ENCODE data around the gene MED12L.
"Not testable (repeated sequence)": the region's sequence is repeated elsewhere in the genome, so short reads cannot be mapped to it uniquely, and the experiment has no call there.

The MED12L gene, protein sequence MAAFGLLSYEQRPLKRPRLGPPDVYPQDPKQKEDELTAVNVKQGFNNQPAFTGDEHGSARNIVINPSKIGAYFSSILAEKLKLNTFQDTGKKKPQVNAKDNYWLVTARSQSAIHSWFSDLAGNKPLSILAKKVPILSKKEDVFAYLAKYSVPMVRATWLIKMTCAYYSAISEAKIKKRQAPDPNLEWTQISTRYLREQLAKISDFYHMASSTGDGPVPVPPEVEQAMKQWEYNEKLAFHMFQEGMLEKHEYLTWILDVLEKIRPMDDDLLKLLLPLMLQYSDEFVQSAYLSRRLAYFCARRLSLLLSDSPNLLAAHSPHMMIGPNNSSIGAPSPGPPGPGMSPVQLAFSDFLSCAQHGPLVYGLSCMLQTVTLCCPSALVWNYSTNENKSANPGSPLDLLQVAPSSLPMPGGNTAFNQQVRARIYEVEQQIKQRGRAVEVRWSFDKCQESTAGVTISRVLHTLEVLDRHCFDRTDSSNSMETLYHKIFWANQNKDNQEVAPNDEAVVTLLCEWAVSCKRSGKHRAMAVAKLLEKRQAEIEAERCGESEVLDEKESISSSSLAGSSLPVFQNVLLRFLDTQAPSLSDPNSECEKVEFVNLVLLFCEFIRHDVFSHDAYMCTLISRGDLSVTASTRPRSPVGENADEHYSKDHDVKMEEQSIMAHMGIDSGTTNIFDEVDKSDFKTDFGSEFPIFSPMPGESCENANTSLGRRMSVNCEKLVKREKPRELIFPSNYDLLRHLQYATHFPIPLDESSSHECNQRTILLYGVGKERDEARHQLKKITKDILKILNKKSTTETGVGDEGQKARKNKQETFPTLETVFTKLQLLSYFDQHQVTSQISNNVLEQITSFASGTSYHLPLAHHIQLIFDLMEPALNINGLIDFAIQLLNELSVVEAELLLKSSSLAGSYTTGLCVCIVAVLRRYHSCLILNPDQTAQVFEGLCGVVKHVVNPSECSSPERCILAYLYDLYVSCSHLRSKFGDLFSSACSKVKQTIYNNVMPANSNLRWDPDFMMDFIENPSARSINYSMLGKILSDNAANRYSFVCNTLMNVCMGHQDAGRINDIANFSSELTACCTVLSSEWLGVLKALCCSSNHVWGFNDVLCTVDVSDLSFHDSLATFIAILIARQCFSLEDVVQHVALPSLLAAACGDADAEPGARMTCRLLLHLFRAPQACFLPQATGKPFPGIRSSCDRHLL (N-terminal part only)

DNA sequence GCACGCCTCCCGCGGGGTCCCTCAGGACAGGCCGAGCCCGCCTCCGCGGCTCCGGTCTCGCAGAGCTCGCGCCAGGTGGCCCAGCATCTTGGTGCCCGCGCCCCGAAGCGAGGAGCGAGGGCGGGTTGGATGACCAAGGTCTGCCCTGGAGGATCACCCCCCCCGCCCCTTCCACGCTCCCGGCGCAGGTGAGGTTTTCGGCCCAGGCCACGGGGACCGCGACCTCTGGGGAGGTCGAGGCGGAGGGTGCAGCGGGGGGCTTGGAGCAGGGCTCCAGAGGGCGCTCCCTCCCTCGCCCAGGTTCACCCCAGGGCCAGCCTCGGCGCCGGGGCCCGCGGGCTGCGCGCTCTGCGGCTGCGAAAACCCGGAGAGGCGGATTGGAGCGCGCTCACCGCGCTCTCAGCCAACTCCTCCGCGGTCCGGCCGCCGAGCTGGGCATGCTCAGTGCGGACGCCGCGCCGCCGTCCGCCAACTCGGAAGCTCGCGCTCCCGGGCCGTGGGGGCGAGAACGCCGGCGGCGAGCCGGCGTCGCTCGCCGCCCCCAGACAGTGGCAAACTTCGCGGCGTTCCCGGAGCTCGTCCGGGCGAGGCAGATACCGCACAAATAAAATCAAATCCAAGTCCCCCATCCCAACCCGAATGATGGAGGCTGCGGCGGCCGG lies at the start of gene MED12L:
Gene MED12L (plus strand): TSS at position 438 of the 662 bp plus-strand sequence. CDS start 1,263 bp downstream, outside the sequence.
- peak; percentile 61 for DNase-seq (ENCODE audit: low spot score)

DNA sequence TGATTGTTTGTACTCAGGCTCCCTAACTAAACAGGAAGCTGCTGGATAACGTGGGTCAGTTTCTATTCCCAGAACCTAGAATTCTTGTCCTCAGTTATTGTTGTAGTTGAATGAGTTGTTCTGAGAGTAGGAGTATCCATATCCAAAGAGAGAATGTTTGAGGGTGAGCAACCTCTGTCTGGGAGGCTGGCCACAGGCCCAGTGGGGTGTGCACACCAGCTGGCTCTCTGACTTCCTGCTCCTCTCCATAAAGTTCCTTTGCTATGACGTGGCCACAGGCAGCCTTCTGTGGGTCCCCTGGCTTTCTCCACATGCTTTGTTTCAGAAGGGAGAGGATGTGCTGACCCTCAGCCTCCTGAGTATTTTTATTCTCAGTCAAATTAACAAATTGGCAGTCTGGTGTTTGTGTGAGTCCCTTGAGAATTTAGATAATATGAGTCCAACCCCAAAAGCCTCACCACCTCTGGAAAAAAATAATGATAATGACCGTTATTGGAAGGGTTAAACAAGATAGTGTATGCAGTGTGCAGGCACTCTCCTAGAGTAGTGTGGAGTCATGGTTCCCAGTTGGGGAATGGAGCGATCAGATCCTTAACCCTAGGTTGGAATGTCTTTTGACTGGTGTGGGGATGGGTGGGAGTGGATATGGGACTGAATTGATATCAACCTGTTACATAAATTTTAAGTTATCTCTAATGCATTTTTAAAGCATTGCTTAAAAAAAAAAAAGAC lies 47.6 kb upstream of the MED12L start:
- DNase-seq (ENCODE audit: low spot score), result no peak

DNA sequence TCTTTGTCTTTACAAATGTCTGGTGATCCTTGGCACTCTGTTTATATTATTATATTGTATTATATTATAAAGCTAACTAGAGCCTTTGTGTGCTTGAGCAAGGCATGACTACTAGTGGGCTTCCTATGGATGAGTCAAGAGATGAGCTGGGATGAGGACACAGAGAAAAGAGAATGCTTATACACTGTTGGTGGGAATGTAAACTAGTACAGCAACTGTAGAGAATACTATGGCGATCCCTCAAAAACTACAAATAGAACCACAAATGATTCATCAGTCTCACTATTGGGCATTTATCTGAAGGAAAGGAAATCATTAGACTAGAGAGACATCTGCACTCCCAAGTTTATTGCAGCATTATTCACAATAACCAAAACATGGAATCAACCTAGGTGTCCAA lies 40.8 kb upstream of the MED12L start:
- no peak for DNase-seq (ENCODE audit: low spot score)

DNA sequence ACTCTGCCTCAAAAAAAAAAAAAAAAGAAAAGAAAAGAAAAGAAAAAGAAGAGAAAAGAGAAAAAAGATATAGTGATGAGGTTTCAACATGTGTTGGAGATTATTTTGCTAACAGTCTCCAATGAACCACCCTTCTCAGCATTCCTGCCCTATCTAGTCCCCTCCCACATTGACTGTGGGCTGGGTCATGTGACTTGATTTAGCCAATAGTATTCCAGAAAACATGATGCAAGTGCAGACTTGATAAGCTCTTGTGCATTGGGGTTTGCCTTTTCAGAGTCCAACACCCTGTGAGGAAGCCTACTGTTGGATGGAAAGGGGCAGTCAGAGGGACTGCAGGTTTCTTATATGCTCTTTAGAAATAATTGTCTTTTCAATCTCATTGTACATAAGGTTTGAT lies 37.8 kb upstream of the MED12L start:
- DNase-seq (ENCODE audit: low spot score), result no peak

DNA sequence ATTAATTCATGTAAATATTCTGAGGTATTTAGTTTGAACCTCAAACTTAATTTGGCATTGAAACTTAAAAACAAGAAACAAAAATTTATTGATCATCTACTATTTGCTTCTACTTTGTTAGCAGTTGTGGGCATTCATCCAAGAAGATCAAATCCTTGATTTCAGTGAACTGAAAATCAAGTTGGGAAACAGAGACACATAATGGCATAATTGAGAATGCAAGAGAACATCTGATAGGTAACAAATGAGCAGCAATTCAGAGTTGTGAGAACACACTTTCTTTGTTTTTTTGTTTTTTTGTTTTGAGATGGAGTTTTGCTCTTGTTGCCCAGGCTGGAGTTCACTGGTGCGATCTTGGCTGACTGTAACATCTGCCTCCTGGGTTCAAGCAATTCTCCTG lies 33.9 kb upstream of the MED12L start:
- no peak for DNase-seq (ENCODE audit: low spot score)

DNA sequence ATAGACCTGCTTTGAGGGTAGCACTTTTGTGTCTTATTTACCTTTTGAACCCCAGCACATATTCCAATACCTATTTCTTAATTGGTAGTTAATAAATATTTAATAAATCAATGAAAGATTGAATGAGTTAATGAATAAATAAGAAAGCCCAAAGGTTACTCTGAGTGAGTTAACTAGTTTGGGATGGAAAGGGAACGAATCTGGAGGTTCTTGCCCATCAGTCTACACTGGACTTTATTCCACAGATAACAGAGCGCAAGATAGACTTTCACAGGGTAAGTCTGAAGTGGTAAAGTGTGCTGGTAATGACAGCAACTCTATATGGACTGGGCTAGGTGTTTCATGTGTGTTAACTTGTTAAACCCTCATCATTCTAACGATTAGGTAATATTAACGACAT lies 33.1 kb upstream of the MED12L start:
- no peak for DNase-seq (ENCODE audit: low spot score)

DNA sequence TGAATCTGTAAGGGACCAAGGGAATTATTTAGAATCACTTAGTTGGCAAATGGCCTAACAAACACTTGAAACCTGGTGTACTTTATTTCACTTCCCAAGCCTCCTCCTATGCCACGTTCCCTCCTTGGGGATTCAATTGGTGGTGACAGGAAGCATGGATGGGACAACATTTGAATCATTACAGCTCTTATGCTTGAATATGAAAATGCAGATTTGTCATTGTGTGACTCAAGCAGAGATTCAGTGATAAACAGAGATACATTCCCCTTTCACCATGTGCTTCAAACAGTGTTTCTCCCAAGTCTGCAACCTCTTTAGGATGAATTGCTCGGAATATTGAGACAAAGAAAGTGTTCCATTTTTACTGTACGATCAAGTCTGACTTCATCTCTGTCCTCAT lies 32.7 kb upstream of the MED12L start:
- no peak for DNase-seq (ENCODE audit: low spot score)

DNA sequence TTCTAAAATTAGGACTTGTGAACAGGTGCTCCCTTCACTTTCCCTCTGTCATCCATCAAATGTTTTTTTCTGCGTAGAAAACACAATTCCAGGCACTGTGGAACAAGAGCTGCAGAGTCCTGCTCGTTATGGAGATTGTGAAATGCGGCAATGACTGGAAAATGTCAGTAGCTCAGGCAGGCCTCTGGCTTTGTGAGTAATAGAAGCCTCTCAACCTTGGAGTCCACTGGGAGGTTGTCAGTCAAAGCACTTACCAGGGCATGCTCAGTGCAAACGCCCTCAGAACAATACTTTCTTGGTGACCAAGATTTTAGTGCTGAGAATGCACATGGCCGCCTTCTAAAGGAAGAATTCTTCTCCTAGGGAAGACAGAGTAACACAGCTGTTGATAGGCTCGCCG lies 26.7 kb upstream of the MED12L start:
- DNase-seq (ENCODE audit: low spot score), result no peak

DNA sequence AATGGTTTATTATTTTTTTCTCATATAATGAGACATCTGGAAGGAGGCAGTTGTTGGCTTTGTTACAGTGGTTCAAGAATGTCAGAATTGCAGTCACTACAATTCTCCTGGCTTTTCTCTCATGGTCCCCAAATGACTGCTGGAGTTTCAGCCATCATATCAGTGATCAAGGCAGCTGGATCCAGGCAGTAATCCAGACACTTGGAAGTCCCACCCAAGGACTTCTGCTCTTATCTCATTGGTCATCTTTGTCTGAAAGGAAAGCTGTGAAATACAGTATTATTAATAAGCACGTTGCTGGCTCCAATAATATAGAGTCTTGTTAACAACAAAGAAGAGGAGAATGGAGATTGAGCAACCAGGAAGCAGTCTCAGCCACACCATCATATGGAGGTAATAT lies 22.9 kb upstream of the MED12L start:
- DNase-seq (ENCODE audit: low spot score), result no peak

DNA sequence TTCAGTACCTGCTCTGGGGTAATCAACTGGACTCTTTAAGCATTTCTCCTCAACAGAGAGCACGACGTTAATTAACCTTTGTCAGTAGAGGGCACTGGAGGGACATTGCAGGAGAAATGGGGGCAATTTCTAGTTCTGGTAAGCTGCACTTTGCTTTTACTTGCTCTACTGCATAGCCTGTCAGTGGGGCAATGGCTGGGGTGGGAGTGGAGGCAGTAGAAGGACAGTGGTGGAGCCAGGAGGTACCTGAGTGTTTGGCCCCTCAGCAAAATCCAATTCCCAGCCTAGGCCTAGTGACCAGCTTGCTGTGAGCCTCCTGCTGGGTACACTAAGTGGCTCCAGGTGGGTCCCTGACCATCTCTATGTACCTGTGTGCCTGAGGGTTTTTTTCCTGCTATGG lies 18.3 kb upstream of the MED12L start:
- no peak for DNase-seq (ENCODE audit: low spot score)

DNA sequence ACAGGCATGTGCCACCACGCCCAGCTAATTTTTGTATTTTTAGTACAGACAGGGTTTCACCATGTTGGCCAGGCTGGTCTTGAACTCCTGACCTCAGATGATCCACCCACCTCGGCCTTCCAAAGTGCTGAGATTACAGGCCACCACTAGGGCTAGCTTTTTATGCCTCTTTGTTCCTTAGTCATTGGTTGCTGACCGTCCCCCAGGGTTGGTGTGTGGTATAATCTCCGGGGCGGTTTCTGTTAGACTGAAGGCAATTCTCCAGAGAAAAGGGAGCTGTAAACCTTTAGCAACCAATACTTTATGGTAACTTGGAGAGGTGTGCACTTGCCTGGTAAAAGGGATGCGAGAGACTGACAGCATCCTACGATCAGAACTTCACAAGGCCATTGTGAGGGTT lies 12.6 kb upstream of the MED12L start:
- not testable (repeated sequence) for DNase-seq (ENCODE audit: low spot score)

DNA sequence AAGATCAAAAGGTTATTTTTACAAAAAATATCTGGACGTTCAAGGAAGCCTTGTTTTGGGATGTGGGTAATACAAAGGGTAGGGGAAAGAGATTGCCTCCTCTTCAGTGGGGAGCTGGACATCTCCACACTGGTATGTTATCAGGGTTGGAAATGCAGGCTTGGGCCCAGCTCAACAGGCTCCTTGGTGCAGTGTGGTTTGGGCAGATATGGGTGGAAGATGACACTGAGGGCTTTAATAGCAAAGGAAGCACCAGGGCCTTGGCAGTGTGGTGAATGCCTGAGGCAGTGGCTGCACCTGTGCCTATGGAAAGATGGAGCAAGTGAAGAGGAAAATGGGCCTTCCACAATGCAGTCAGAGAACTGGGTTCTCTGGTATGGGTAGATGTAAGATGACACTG lies 11.2 kb upstream of the MED12L start:
- no peak for DNase-seq (ENCODE audit: low spot score)

DNA sequence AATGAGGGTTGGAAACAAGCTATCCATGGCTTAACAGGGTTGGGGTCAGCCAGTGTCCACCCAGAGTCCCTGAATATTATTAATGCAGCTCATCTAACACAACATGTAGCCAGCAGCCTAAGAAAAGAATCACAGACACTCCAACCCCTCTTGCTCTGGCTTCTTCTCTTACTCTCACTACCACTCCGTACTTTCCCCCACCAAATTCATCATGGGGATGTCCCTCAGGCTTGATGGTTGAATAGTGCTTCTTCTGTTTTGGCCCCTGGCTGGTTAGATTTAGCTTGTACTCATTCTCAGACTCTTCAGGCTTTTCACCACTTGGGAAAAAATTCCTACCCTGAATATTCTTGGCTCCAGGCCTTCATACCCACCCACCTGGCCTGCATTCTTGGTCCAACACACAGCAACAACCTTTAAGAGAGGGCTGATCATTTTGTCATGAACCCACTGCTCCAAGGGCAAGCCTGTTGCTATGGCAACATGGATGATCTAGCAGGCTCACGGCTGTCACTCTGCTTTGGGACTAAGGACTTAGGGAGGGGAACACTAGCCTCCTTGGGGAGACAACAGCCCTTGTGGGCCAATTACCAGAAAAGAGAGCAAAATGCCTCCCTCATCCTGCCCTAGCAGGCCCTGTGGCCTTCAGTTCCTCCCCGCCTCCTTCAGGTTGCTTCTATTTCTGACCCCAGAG lies 9.4 kb upstream of the MED12L start:
- no peak for DNase-seq (ENCODE audit: low spot score)

DNA sequence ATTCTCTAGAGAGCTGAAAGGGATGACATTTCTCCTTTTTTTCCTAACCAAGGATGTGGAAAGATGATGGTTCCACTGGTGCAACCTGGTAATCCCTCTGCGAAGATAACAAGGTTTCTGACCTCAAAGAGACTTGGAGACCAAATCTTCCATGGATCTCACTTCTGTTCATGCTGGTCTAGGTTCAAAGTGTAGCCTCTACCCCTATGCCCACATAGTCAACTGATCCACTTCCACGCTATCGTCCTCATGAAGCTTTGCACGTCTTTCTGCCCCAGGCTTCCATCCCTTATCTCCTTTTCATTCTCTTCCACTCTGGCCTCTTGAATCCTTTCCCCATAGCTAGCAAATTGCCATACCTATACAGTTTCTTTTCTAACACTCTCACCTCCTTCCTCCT lies 8.8 kb upstream of the MED12L start:
- DNase-seq (ENCODE audit: low spot score), result no peak

DNA sequence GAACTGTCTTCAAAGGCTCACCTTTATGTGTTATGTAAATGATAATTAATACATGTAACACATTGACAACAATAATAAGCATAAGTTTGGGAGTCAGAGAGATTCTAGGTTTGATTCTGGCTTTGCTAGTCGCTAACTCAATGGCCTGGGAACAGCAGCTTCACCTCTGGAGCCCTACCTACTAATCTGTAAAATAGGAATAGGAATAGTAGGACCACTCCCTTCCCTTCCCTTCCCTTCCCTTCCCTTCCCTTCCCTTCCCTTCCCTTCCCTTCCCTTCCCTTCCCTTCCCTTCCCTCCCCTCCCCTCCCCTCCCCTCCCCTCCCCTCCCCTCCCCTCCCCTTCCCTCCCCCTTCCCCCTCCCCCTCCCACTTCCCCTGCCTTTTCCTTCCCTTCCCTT lies 4.4 kb upstream of the MED12L start:
- DNase-seq (ENCODE audit: low spot score), result not testable (repeated sequence)

DNA sequence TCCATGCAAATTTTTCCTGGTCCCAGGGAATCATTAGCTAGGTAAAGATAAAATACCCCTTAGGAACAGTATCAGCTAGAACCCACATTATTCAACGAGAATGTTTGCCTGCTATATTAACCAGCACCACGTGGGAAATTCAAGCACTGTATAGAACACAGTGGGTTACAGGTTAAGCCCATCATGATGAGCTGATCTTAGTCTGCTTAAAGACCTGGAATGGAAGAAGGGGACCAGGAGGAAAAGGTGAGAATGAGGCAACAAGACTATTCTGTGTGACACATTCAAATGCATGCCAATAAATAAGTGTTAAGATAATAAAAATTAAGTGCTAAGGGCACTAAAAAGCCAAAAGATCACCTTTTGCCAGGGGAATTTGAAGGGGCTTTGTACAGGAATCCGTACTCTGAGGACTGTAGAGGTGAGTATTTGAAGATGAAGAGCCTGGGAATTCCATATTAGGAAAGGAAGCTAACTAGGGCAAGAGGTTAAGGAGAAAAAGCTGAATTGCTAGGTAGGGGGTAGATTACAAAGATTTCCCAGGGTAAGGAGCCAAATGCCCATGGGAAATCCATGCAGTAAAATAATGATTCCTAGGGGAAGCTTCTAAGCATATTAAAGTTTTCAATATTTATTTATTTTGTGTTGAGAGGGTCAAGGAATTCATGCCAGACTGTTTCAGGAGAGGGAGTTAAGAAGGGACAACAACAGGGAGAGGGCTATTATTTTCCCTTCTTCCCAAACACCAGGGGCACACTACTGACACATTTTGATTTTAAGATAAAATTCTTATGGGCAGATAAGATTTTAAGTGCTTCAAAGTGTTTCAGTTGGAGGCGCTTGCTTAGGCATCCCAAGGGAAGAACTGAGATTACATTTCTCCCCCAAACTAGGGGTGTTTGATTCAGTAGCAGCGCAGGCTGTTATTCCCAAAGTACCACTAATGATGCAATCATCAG lies 2.3 kb upstream of the MED12L start:
- DNase-seq (ENCODE audit: low spot score), result no peak

DNA sequence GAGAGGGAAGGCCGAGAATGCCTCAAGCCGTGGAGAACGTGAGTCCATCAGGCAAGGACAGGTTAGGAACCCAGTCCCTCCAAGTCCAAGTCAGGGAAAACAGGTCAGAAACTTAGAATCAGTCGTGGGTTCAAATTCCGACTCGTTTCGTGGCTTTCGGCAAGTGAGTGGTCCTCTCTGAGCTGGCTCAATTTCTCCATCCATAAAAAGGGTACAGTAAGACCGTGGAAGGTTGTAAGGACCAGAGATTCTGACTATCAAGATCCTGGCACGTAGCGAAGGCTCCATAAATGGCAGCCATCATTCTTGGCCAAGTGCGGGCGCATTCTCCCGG lies 604 bp upstream of the MED12L start:
- no peak for DNase-seq (ENCODE audit: low spot score)

DNA sequence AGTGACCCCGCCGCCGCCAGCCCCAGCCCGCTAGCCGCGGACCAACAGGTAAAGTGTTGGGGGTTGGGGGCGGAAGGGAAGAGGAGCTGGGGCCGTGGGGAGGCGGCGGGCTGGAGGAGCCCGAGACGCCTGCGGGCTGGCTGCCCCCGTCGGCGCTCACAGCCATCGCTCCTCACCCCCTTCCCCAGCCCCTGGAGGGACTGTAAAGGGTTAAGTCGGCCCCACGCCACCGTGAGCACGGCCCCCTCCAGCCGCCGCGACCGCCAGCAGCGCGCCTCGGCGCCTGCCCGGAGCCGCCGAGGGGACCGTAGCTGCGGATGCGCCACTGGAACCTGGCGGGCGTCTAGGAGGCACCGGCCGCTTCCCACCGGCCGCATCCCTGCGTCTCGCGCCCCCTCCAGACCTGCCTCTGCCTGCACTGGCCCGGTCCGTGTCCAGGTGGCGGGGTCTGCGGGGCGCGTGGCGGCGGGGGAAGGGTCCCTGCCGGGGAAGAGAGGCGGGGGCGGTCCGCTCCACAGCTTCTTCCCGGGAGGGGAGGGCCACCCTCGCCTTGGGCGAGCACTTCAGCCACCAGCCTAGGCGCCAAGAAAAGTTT lies 522 bp downstream of the MED12L start:
- peak; percentile 6 for DNase-seq (ENCODE audit: low spot score)
